ENCODE data around the gene SLC45A3. TPM values are rescaled to one million over a fixed set of nuclear protein-coding genes. Genes with fewer than 3 reads are reported as not detected.
"Not testable (repeated sequence)": the region's sequence is repeated elsewhere in the genome, so short reads cannot be mapped to it uniquely, and the experiment has no call there.

The SLC45A3 gene
- polyA plus RNA-seq (2013, experiment 1 of 2), result 4.2 TPM
- polyA plus RNA-seq (2013, experiment 2 of 2), result 4.5 TPM

GRCh38 chr1:205680073-205680851 is at the start of gene SLC45A3:
SLC45A3 (minus strand) TSS chr1:205680509; CDS start chr1:205664656, 15,853 bp downstream.
- peaks cover 0 to 9% of the 10 kb centered on the region in 2 experiments for H3K27me3 ChIP-seq (ENCODE audit: control insufficient read depth in 1 of 2, insufficient read depth in 1 of 2, low read length in 2 of 2)
- under 1% methylated on average over 54 of the region's 86 CpGs for WGBS
- H3K9me3 ChIP-seq (ENCODE audit: control insufficient read depth, low read length), result no peaks in the 10 kb centered on the region

GRCh38 chr1:205726619-205727125 is 46.4 kb upstream of the SLC45A3 start:
- H2BK120ac ChIP-seq (ENCODE audit: low read depth, low read length), result no peak overlapping the region

More at GRCh38 chr1:205680073-205680851, at the start of gene SLC45A3:
- H3K23ac ChIP-seq (ENCODE audit: low read length in 2 of 2), result peak within 1 kb of the TSS; percentile 65 to 94
- peak within 1 kb of the TSS; percentile 12 for H2AK5ac ChIP-seq (ENCODE audit: low read length, severe bottlenecking)
- peaks cover 24% of the 10 kb centered on the region for H3K79me1 ChIP-seq (replicated peaks; ENCODE audit: low read length, poor library complexity, severe bottlenecking)
- H3K4me3 ChIP-seq (ENCODE audit: insufficient read depth in 1 of 2, low read depth in 1 of 2, low read length in 2 of 2), result peak within 1 kb of the TSS; percentile 79 to 90
- peak within 1 kb of the TSS; percentile 73 for H3K4me2 ChIP-seq (ENCODE audit: low read length, poor library complexity, severe bottlenecking)
- H3K36me3 ChIP-seq (ENCODE audit: control insufficient read depth in 1 of 2, insufficient read depth in 2 of 2, low read depth in 1 of 2, low read length in 2 of 2), result no peaks in the 10 kb centered on the region
- peak within 1 kb of the TSS; percentile 76 for H2BK15ac ChIP-seq (ENCODE audit: low read depth, poor library complexity, severe bottlenecking)
- peak within 1 kb of the TSS; percentile 22 for H2BK5ac ChIP-seq (ENCODE audit: low read depth, low read length, poor library complexity, severe bottlenecking)
- H3K18ac ChIP-seq (ENCODE audit: low read depth in 1 of 2, low read length in 2 of 2), result peak within 1 kb of the TSS; percentile 95 to 98
- peak within 1 kb of the TSS; percentile 91 for H4K8ac ChIP-seq (ENCODE audit: low read length)
- H2BK12ac ChIP-seq (ENCODE audit: low read length in 2 of 2), result peak within 1 kb of the TSS; percentile 71 to 97
- H3K14ac ChIP-seq (ENCODE audit: low read length in 2 of 2), result peak within 1 kb of the TSS in 1 of 2 experiments; percentile 84
- H3K4me1 ChIP-seq (ENCODE audit: control insufficient read depth, insufficient read depth, low read depth, low read length), result peaks cover 21% of the 10 kb centered on the region
- H3K4ac ChIP-seq (ENCODE audit: low read depth in 1 of 2, low read length in 2 of 2), result peak within 1 kb of the TSS; percentile 51 to 76
- DNase-seq, result no peak
- peak within 1 kb of the TSS; percentile 99 for H2AFZ ChIP-seq (ENCODE audit: low read depth, low read length)
- H4K91ac ChIP-seq (ENCODE audit: low read length), result peak within 1 kb of the TSS; percentile 89
- peak within 1 kb of the TSS; percentile 72 for H3K27ac ChIP-seq (ENCODE audit: low read length, poor library complexity, severe bottlenecking)
- H2BK120ac ChIP-seq (ENCODE audit: low read depth, low read length), result peak within 1 kb of the TSS; percentile 80
- H3K9ac ChIP-seq (ENCODE audit: low read length), result peak within 1 kb of the TSS; percentile 82

DNA sequence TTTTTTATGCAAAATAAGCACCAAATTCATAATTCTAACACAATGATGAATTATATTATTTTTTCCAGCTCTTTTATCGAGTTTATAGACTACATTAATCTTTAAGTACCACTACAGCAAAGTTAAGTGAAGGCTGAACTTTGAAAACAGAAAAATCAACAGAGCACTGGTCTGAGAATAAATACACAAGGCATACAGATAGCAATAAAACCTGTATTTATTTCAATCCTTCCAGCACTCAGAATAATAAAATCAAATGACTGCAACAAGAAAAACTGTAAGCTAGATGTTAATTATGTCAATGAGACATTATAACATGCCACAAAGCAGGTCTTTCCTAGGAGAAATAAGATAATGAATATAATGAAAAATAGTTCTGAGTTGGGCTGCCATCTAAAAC is 45.2 kb upstream of the SLC45A3 start:
- no peak for DNase-seq
- H2BK12ac ChIP-seq (ENCODE audit: low read length in 2 of 2), result no peak overlapping the region
- peaks cover 24 to 82% of the 10 kb centered on the region in 2 experiments for H3K36me3 ChIP-seq (ENCODE audit: control insufficient read depth in 1 of 2, insufficient read depth in 2 of 2, low read depth in 1 of 2, low read length in 2 of 2)
- H3K4me3 ChIP-seq (ENCODE audit: insufficient read depth in 1 of 2, low read depth in 1 of 2, low read length in 2 of 2), result no peak overlapping the region
- H3K4me1 ChIP-seq (ENCODE audit: control insufficient read depth, insufficient read depth, low read depth, low read length), result peaks cover 4% of the 10 kb centered on the region
- WGBS, result 50% methylated on average over 1 of the region's 1 CpG
- H3K27me3 ChIP-seq (ENCODE audit: control insufficient read depth in 1 of 2, insufficient read depth in 1 of 2, low read length in 2 of 2), result no peaks in the 10 kb centered on the region
- H3K27ac ChIP-seq (ENCODE audit: low read length, poor library complexity, severe bottlenecking), result no peak overlapping the region
- no peak overlapping the region for H2BK5ac ChIP-seq (ENCODE audit: low read depth, low read length, poor library complexity, severe bottlenecking)
- peaks cover 4% of the 10 kb centered on the region for H3K79me1 ChIP-seq (replicated peaks; ENCODE audit: low read length, poor library complexity, severe bottlenecking)
- H2BK120ac ChIP-seq (ENCODE audit: low read depth, low read length), result no peak overlapping the region
- no peak overlapping the region for H2AFZ ChIP-seq (ENCODE audit: low read depth, low read length)
- H4K8ac ChIP-seq (ENCODE audit: low read length), result no peak overlapping the region
- H3K14ac ChIP-seq (ENCODE audit: low read length in 2 of 2), result no peak overlapping the region
- H3K23ac ChIP-seq (ENCODE audit: low read length in 2 of 2), result no peak overlapping the region
- H2AK5ac ChIP-seq (ENCODE audit: low read length, severe bottlenecking), result no peak overlapping the region
- no peak overlapping the region for H3K4ac ChIP-seq (ENCODE audit: low read depth in 1 of 2, low read length in 2 of 2)
- H3K9me3 ChIP-seq (ENCODE audit: control insufficient read depth, low read length), result no peaks in the 10 kb centered on the region
- no peak overlapping the region for H2BK15ac ChIP-seq (ENCODE audit: low read depth, poor library complexity, severe bottlenecking)
- no peak overlapping the region for H3K18ac ChIP-seq (ENCODE audit: low read depth in 1 of 2, low read length in 2 of 2)
- H3K9ac ChIP-seq (ENCODE audit: low read length), result no peak overlapping the region
- H3K4me2 ChIP-seq (ENCODE audit: low read length, poor library complexity, severe bottlenecking), result no peak overlapping the region
- H4K91ac ChIP-seq (ENCODE audit: low read length), result no peak overlapping the region

More at GRCh38 chr1:205726619-205727125, 46.4 kb upstream of the SLC45A3 start:
- Histone ChIP-seq H4K8ac (ENCODE audit: low read length) (no peak overlapping the region), H3K27me3 (ENCODE audit: control insufficient read depth in 1 of 2, insufficient read depth in 1 of 2, low read length in 2 of 2) (no peaks in the 10 kb centered on the region), H3K36me3 (ENCODE audit: control insufficient read depth in 1 of 2, insufficient read depth in 2 of 2, low read depth in 1 of 2, low read length in 2 of 2) (peaks cover 19 to 72% of the 10 kb centered on the region in 2 experiments), H3K27ac (ENCODE audit: low read length, poor library complexity, severe bottlenecking) (no peak overlapping the region), H3K23ac (ENCODE audit: low read length in 2 of 2) (no peak overlapping the region), H2BK15ac (ENCODE audit: low read depth, poor library complexity, severe bottlenecking) (no peak overlapping the region), H2AFZ (ENCODE audit: low read depth, low read length) (no peak overlapping the region), H2BK12ac (ENCODE audit: low read length in 2 of 2) (no peak overlapping the region), H3K4me1 (ENCODE audit: control insufficient read depth, insufficient read depth, low read depth, low read length) (peaks cover 4% of the 10 kb centered on the region), H3K4me2 (ENCODE audit: low read length, poor library complexity, severe bottlenecking) (no peak overlapping the region), H2BK5ac (ENCODE audit: low read depth, low read length, poor library complexity, severe bottlenecking) (no peak overlapping the region), H3K14ac (ENCODE audit: low read length in 2 of 2) (no peak overlapping the region), H2AK5ac (ENCODE audit: low read length, severe bottlenecking) (no peak overlapping the region), H3K79me1 (replicated peaks; ENCODE audit: low read length, poor library complexity, severe bottlenecking) (peaks cover 4% of the 10 kb centered on the region), H3K18ac (ENCODE audit: low read depth in 1 of 2, low read length in 2 of 2) (no peak overlapping the region), H3K9me3 (ENCODE audit: control insufficient read depth, low read length) (no peaks in the 10 kb centered on the region), H3K4ac (ENCODE audit: low read depth in 1 of 2, low read length in 2 of 2) (no peak overlapping the region), H3K4me3 (ENCODE audit: insufficient read depth in 1 of 2, low read depth in 1 of 2, low read length in 2 of 2) (no peak overlapping the region), H4K91ac (ENCODE audit: low read length) (no peak overlapping the region), H3K9ac (ENCODE audit: low read length) (no peak overlapping the region)
- DNase-seq, result no peak
- WGBS, result 100% methylated on average over 3 of the region's 4 CpGs

DNA sequence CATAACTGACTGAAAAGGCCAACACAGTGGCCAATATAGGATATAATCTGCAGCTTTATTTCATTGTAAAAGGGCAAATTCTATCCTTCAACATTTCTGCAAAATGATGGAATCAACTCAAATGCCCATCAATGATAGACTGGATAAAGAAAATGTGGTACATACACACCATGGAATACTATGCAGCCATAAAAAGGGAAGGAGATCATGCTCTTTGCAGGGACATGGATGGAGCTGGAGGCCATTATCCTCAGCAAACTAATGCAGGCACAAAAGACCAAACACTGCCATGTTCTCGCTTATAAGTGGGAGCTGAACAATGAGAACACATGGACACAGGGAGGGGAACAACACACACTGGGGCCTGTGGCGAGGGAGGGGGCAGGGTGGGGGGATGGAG is 40.4 kb upstream of the SLC45A3 start:
- H3K27me3 ChIP-seq (ENCODE audit: control insufficient read depth in 1 of 2, insufficient read depth in 1 of 2, low read length in 2 of 2); H2BK12ac ChIP-seq (ENCODE audit: low read length in 2 of 2); H3K9me3 ChIP-seq (ENCODE audit: control insufficient read depth, low read length); H2AK5ac ChIP-seq (ENCODE audit: low read length, severe bottlenecking); DNase-seq; H2BK15ac ChIP-seq (ENCODE audit: low read depth, poor library complexity, severe bottlenecking); H3K18ac ChIP-seq (ENCODE audit: low read depth in 1 of 2, low read length in 2 of 2); H4K91ac ChIP-seq (ENCODE audit: low read length); H2BK120ac ChIP-seq (ENCODE audit: low read depth, low read length); H3K14ac ChIP-seq (ENCODE audit: low read length in 2 of 2); H2BK5ac ChIP-seq (ENCODE audit: low read depth, low read length, poor library complexity, severe bottlenecking); H2AFZ ChIP-seq (ENCODE audit: low read depth, low read length); H3K4me1 ChIP-seq (ENCODE audit: control insufficient read depth, insufficient read depth, low read depth, low read length); H3K23ac ChIP-seq (ENCODE audit: low read length in 2 of 2); H3K9ac ChIP-seq (ENCODE audit: low read length); H4K8ac ChIP-seq (ENCODE audit: low read length); H3K4me3 ChIP-seq (ENCODE audit: insufficient read depth in 1 of 2, low read depth in 1 of 2, low read length in 2 of 2); H3K27ac ChIP-seq (ENCODE audit: low read length, poor library complexity, severe bottlenecking); H3K4me2 ChIP-seq (ENCODE audit: low read length, poor library complexity, severe bottlenecking); H3K4ac ChIP-seq (ENCODE audit: low read depth in 1 of 2, low read length in 2 of 2): not testable (repeated sequence)
- WGBS, result 94% methylated on average over 2 of the region's 2 CpGs
- Histone ChIP-seq H3K36me3 (ENCODE audit: control insufficient read depth in 1 of 2, insufficient read depth in 2 of 2, low read depth in 1 of 2, low read length in 2 of 2) (peaks cover 19 to 92% of the 10 kb centered on the region in 2 experiments), H3K79me1 (replicated peaks; ENCODE audit: low read length, poor library complexity, severe bottlenecking) (peaks cover 13% of the 10 kb centered on the region)
